K562 (cell line): ENCODE data around the gene ERCC6. TPM values are rescaled to one million over a fixed set of nuclear protein-coding genes. Genes with fewer than 3 reads are reported as not detected.
A peak's percentile ranks its signal among the peaks of the same experiment; 100 is the strongest.

Experiments used
- CBX1 ChIP-seq: sonication (generic); IDR thresholded peaks from 2 replicates; pipeline ENCODE4 v1.6.1; 2016; ENCODE audit warnings: antibody characterized with exemption, low read depth, mild to moderate bottlenecking
- CREB1 ChIP-seq, 2 experiments: sonication (generic) in 1 of 2; formaldehyde crosslinking in 1 of 2; IDR thresholded peaks; 2 replicates each; pipeline versions ENCODE4 v1.6.1 to v1.8.0; 2012 to 2022; ENCODE audit warnings: inconsistent platforms in 1 of 2, mild to moderate bottlenecking in 1 of 2, missing genetic modification reagents in 1 of 2, moderate library complexity in 1 of 2
- EHMT2 ChIP-seq: fragments of 450-650 bp; IDR thresholded peaks from 2 replicates; pipeline ENCODE4 v1.6.1; 2018; ENCODE audit warnings: antibody characterized with exemption
- ELF1 ChIP-seq: fragments of 200-800 bp; sonication (Bioruptor generic); IDR thresholded peaks from 2 replicates; pipeline ENCODE4 v1.6.1; 2016; ENCODE audit warnings: missing genetic modification characterization, missing compliant biosample characterization
- FOXJ2 ChIP-seq: fragments of 200-800 bp; sonication (Bioruptor generic); IDR thresholded peaks from 2 replicates; pipeline ENCODE4 v1.6.1; 2016; ENCODE audit warnings: missing genetic modification characterization, missing compliant biosample characterization
- GATAD2A ChIP-seq: fragments of 450-650 bp; IDR thresholded peaks from 2 replicates; pipeline ENCODE4 v1.6.1; 2017
- HOXB6 ChIP-seq: fragments of 250-450 bp; sonication (Bioruptor Pico); IDR thresholded peaks from 2 replicates; pipeline ENCODE4 v1.5.1; 2022; ENCODE audit warnings: mild to moderate bottlenecking, borderline replicate concordance
- HSF4 ChIP-seq: fragments of 250-450 bp; sonication (Bioruptor Pico); IDR thresholded peaks from 2 replicates; pipeline ENCODE4 v2.1.2; 2022; ENCODE audit warnings: mild to moderate bottlenecking, moderate library complexity, borderline replicate concordance
- JUND ChIP-seq, 2 experiments: IDR thresholded peaks; 2 replicates in 1 of 2; 3 replicates in 1 of 2; pipeline ENCODE4 v1.6.1; 2011; ENCODE audit warnings: borderline replicate concordance in 2 of 2, low read depth in 2 of 2, low read length in 2 of 2, improper control_type of control experiment in 1 of 2, missing biosample characterization in 1 of 2, missing genetic modification characterization in 1 of 2, missing genetic modification reagents in 1 of 2
- KDM5B ChIP-seq: fragments of 200-600 bp; sonication (generic); IDR thresholded peaks from 2 replicates; pipeline ENCODE4 v1.6.1; 2012; ENCODE audit warnings: low read depth, mild to moderate bottlenecking, moderate library complexity, low read length, control low read depth, inconsistent platforms; ENCODE audit not compliant: insufficient replicate concordance
- MEF2A ChIP-seq: IDR thresholded peaks from 2 replicates; pipeline ENCODE4 v1.6.1; 2011; ENCODE audit warnings: low read depth, mild to moderate bottlenecking, low read length, moderate library complexity; ENCODE audit not compliant: control insufficient read depth
- MTA2 ChIP-seq: fragments of 450-650 bp; IDR thresholded peaks from 2 replicates; pipeline ENCODE4 v1.6.1; 2016; ENCODE audit warnings: low read depth
- NBN ChIP-seq: fragments of 450-650 bp; IDR thresholded peaks from 2 replicates; pipeline ENCODE4 v1.6.1; 2016; ENCODE audit warnings: low read depth, mild to moderate bottlenecking
- NFATC3 ChIP-seq: fragments of 450-650 bp; IDR thresholded peaks from 2 replicates; pipeline ENCODE4 v1.6.1; 2017; ENCODE audit warnings: mild to moderate bottlenecking
- NFE2 ChIP-seq: IDR thresholded peaks from 2 replicates; pipeline ENCODE4 v1.6.1; 2014; ENCODE audit warnings: antibody characterized with exemption, low read depth
- NFRKB ChIP-seq: fragments of 450-650 bp; IDR thresholded peaks from 2 replicates; pipeline ENCODE4 v1.6.1; 2016; ENCODE audit warnings: low read depth
- PHB ChIP-seq: fragments of 250-450 bp; sonication (Bioruptor Pico); IDR thresholded peaks from 2 replicates; pipeline ENCODE4 v1.5.0; 2021
- PHF20 ChIP-seq: fragments of 450-650 bp; IDR thresholded peaks from 2 replicates; pipeline ENCODE4 v1.6.1; 2018; ENCODE audit not compliant: partially characterized antibody
- PHTF2 ChIP-seq: fragments of 250-450 bp; sonication (Bioruptor Pico); IDR thresholded peaks from 2 replicates; pipeline ENCODE4 v1.5.0; 2021; ENCODE audit warnings: mild to moderate bottlenecking
- PTRF ChIP-seq: fragments of 450-650 bp; IDR thresholded peaks from 2 replicates; pipeline ENCODE4 v1.6.1; 2016; ENCODE audit warnings: mild to moderate bottlenecking, missing genetic modification characterization, missing compliant biosample characterization
- RBM25 ChIP-seq: fragments of 200-400 bp; formaldehyde crosslinking; IDR thresholded peaks from 2 replicates; pipeline ENCODE4 v1.6.1; 2018; ENCODE audit warnings: low read length, low read depth, moderate library complexity; ENCODE audit not compliant: severe bottlenecking
- SIN3B ChIP-seq: fragments of 450-650 bp; IDR thresholded peaks from 2 replicates; pipeline ENCODE4 v1.6.1; 2017; ENCODE audit warnings: low read depth, mild to moderate bottlenecking, moderate library complexity
- STAG1 ChIP-seq: sonication (generic); formaldehyde crosslinking; IDR thresholded peaks from 2 replicates; pipeline ENCODE4 v1.5.0; 2020; ENCODE audit warnings: missing genetic modification reagents, borderline replicate concordance
- SUPT5H ChIP-seq: fragments of 450-650 bp; IDR thresholded peaks from 2 replicates; pipeline ENCODE4 v1.6.1; 2016
- TCFL5 ChIP-seq: fragments of 250-450 bp; sonication (Bioruptor Pico); conservative IDR thresholded peaks from 2 replicates; pipeline ENCODE4 v1.6.1; 2021; ENCODE audit warnings: mild to moderate bottlenecking, moderate library complexity, matching md5 sums
- ZEB2 ChIP-seq: fragments of 450-650 bp; IDR thresholded peaks from 2 replicates; pipeline ENCODE4 v1.6.1; 2016
- ZHX1 ChIP-seq: fragments of 150-350 bp; conservative IDR thresholded peaks from 2 replicates; pipeline ENCODE4 v1.6.1; 2014; ENCODE audit warnings: low read length
- ZNF354B ChIP-seq: fragments of 250-450 bp; sonication (Bioruptor Pico); IDR thresholded peaks from 2 replicates; pipeline ENCODE4 v1.4.0; 2020
- ZNF431 ChIP-seq: sonication (generic); formaldehyde crosslinking; IDR thresholded peaks from 2 replicates; pipeline ENCODE4 v1.8.0; 2022; ENCODE audit warnings: mild to moderate bottlenecking, missing genetic modification reagents
- polyA plus RNA-seq, 8 experiments: library from polyadenylated mRNA; depleted of rRNA in 4 of 8; stranded (reverse) in 5 of 8; unstranded in 3 of 8; fragments of >200 nt; fragmentation: Nextera tagmentation in 2 of 8; fragmentation: Illumina TruSeq in 1 of 8; extraction: Ambion mirVana in 2 of 8; extraction: Trizol in 1 of 8; gene quantifications; 2 replicates each; pipeline versions ENCODE4 v1.2.1 to v1.2.3, GENCODE V29; 2011 to 2014; ENCODE audit warnings: inconsistent platforms in 1 of 8, missing spikeins in 1 of 8
- total RNA-seq, 7 experiments: library from RNA; depleted of rRNA in 6 of 7; stranded (reverse); fragments of >200 nt in 6 of 7; fragmentation: Illumina TruSeq in 2 of 7; extraction: Trizol in 2 of 7; gene quantifications; 2 replicates each; pipeline versions ENCODE4 v1.2.1 to v1.2.3, GENCODE V29; 2011 to 2021; ENCODE audit warnings: low replicate concordance in 1 of 7

ERCC6 gene
- total and polyA plus RNA-seq, 9 of the 15 experiments (the other 6 are each of a cell fraction or from before 2014, with no cell fraction given): 7.8 to 17.7 (median 11.8) TPM

- TF ChIP-seq CBX1 (peak; percentile 93), ZNF431 (CRISPR knock-in tag) (0 out of 2 replicates have a peak, but pooled peaks have one; percentile 36), GATAD2A (peak; percentile 93), PHB (CRISPR knock-in tag) (peak; percentile 72; the same call in 1 of the 2 replicates), MEF2A (no peak), PHF20 (peak; percentile 91), CREB1 (IDR thresholded peaks at IDR 0.05) (peak; percentile 46; the same call in 1 of the 2 replicates), CREB1 (CRISPR knock-in tag; IDR thresholded peaks at IDR 0.05) (no peak), PHTF2 (CRISPR knock-in tag) (no peak), ELF1 (peak; percentile 81), EHMT2 (peak; percentile 25; the same call in 1 of the 2 replicates), PTRF (no peak), SIN3B (peak; percentile 77), FOXJ2 (tag) (no peak), ZEB2 (peak; percentile 98), NFATC3 (no peak), STAG1 (no peak), ZNF354B (CRISPR knock-in tag) (no peak), HOXB6 (no peak; the same call in 1 of the 2 replicates), KDM5B (peak; percentile 82), SUPT5H (peak; percentile 94), NFE2 (no peak), TCFL5 (CRISPR knock-in tag) (no peak), JUND (IDR thresholded peaks at IDR 0.05; ENCODE audit: borderline replicate concordance, low read depth, low read length) (no peak; the same call in 1 of the 2 replicates), JUND (tag; IDR thresholded peaks at IDR 0.05; ENCODE audit: borderline replicate concordance, low read depth, low read length) (no peak; the same call in 2 of the 3 replicates), HSF4 (CRISPR knock-in tag) (peak; percentile 27; the same call in 1 of the 2 replicates), NBN (0 out of 2 replicates have a peak, but pooled peaks have one; percentile 20), ZHX1 (no peak), RBM25 (peak; percentile 52), NFRKB (no peak), MTA2 (no peak)
Observed at GRCh38 chr10:49538381-49539319, at the start of gene ERCC6 (continued).
